GM19351 (cell line): ENCODE results near the gene NRIP1.

Experiments
- ATAC-seq: cut with Tn5 transposase; IDR thresholded peaks from one replicate; pipeline ENCODE4 v1.9.1; 2021; ENCODE audit warnings: mild to moderate bottlenecking, moderate library complexity; ENCODE audit not compliant: unreplicated experiment

Gene NRIP1

DNA sequence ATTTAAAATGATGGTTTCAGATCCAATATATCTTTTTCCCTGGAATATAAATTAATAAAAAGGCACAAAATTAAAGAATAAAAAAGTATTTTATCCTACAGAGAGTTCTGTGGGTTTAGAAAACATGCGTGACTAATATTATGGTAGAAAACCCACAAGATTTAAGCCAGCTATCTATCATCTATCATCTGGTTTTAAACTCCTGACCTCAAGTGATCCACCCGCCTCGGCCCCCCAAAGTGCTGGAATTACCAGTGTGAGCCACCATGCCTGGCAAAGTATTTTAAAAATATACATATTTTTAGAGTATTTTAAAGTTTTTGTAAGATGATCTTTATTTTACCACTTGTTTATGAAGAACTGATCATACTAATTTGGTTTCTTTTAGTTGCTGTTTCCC lies 79.5 kb downstream of the NRIP1 start:
- no peak for ATAC-seq

DNA sequence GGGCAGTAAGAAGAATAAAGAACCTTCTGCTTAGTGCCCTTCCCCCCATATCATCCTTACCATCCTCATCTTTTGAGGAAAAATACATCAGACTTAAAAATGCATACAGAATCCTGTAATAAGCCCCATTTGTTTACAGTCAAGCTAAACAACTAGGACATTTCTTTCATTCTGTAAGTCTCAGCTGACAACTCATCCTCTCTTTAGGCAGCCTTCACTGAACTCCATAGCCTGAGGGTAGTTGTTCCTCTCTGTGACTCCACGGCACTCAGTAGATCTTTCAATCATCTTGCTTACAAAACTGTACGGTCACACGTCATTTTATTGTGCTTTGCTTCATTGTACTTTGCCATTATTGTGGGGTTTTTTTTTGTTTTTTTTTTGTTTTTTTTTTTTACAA lies 82.5 kb downstream of the NRIP1 start:
- no peak for ATAC-seq

DNA sequence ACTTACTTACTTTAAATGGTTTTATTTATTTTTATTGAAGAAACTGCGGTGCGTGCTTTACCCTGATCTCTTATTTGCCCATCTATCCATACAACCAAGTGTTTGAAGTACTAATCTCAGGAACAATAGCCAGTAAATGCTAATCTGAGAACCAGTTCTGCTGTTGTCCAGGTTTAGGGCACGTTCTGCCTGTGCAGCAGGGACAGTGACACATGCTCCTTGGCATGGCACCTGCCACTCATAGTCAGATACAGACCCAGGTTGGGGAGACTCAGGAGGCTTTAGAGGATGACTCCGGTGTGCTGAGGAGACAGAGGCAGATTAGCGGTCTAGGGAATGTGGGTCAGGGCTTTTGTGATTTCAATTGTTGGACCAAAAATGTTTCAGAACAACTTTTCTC lies 83.6 kb downstream of the NRIP1 start:
- ATAC-seq = no peak

DNA sequence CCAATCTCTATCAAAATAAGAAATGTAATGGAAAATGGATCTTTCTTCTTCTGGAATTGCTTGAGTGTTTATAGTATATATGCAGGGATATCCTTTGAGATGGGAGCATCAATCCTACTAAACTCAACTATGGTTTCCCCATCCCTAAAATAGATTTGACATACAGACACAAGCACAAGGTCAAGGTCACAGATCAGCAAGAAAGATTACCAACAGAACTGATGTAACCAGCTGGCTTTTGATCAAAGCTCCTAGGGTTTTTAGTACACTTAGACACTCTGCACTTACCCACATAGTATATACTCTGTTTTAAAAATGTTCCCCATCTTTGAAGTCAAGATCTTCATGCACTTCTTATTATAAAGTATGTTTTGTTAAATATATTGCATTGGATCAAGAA lies 85.5 kb downstream of the NRIP1 start:
- ATAC-seq = no peak

DNA sequence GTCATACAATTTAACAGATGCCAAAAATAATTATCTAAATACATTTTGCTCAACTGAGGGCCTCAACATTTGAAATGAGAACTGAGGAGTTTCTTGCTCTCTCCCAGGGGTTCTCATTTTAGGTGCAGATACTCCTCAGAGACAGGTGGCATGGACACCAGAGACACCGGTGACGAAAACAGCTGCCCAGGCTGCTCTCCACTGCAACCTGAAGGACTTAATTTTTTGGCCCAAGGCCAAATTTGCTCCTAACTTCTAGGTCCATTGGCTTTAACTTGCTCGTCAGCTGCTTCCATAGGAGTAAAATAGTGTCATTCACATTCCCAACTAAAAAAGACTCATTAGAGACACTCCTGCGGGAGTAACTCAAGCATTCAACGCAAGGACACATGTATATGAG lies 87.0 kb downstream of the NRIP1 start:
- no peak for ATAC-seq

DNA sequence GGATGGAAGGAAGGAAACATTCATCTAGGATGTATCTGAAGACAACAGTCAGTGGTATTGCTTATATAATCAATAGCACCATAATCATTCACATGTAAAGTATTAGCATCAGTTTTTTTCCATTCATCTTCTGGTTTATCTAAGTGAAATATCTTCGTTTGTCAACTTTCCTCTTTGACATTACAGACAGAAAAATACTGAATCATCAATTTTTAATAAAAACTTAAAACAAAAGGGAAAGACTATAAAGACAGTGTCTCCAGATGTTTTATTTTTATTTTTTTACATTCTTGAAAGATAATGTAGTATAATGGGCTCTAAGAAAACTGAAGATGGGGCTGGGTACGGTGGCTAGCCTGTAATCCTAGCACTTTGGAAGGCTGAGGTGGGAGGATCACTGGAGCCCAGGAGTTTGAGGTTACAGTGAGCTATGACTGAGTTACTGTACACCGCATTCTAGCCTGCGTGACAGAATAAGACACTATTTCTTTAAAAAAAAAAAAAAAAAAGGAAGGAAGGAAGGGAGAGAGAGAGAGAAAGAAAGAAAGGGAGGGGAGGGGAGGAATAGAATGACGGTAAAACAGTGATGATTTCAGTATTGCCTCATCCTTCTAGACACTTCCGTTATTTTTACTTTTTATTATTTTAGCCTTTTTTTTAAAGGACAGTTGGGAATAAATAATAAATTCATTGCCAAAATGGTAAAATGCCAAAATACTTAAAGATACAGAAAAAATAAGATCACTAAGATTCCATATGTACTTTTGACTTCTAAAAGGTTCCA lies 89.5 kb downstream of the NRIP1 start:
- no peak for ATAC-seq

DNA sequence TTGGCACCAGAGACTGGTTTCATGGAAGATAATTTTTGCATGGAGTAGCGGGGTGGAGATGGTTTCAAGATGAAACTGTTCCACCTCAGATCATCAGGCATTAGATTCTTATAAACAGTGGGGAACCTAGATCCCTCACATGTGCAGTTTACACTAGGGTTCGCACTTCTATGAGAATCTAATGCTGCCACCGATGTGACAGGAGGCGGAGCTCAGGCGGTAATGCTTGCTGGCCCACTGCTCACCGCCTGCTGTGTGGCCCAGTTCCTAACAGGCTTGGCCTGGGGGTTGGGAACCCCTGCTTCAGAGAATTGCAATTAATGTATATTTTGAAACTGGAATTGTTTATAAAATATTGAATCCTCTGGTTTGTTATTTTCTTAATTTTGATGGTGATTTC lies 92.1 kb downstream of the NRIP1 start:
- ATAC-seq = no peak

DNA sequence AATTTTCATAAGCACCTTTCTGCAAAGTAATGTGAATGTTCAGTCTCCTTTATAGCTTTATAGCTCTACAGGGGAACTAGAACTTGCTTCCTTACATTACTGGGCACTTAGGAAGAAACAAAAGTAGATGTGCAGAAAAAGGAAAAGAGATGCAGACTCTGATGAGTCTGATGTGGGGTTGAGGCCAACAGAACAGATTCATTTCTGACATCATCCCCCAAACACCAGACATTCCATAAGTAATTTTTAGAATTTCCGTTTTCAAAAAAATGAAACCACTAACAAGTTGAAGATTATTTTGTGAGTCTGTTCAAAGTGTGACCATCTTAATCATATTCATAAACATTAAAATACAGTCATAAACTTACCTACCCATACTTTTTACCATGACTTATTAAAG lies 96.0 kb downstream of the NRIP1 start:
- ATAC-seq = no peak

DNA sequence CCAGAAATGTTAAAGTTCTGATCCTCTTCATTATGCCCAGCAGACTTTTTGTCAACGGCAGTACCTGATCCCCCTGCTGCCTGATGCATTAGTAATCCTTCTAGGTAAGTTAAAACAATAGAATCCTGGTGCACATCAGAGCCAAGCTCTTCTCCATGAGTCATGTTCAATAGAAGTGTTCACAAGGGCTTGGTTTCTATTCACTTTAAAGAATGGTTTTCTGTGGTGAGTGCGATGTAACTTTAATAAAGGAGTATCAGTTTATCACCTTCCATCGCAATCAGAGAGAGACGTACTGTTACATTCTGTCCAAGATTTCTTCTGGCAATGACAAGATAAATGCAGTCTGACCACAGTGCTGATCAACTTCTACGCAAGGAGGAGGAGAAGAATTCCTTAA lies 96.8 kb downstream of the NRIP1 start:
- ATAC-seq = no peak

DNA sequence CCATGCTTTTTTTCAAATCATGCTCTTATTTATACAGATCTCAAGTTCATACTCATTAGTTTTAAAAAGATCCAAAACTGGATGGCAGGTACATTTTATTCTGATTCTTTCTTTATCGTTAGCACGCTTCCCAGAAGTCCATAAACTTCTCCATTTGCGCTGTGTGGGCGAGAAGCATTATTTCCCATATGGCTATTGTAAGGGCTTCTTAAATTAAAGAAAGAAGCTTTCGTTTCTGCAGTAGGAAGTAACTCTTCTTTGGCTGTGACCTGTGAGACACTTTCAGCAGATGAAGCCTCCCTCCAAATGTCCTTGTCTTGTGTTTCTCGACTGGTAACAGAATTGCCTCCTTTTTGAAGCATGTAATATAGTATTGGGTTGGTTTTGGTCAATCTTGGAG lies 100.2 kb downstream of the NRIP1 start:
- no peak for ATAC-seq

DNA sequence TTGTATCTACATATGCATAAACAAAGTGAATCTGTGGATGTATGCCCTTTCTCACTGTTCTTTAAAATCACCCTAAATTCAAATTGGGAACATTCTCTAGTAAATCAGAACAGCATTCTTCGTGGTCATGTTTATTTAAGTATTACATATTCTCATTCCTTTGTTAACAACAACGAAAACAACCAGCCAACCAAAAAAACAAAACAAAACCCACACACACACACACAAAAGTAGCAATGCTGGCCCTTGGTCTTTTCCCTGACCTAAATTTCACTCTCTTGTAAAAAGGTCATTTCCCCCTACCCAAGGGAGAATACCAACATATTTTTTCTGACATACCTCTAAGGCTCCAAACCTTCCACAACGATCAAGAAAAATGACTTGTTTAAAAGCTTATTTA lies 102.6 kb downstream of the NRIP1 start:
- ATAC-seq = no peak

DNA sequence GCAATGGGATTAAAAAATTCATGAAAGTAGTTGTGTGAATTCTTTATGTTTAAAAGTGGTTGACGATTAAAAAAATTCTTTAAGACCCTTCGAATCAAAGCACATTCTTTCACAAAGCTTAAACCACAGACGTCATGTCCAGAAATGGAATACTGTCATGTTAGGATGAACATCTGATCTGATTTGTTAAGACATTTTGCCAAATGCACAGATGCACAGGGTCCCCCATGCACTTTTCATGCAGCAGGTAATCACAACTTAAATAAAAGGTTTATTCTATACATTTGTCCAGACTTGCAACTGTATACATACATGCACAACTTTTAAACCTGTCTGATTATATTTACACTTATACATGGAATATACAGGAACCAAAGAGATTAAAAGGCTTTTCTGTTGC lies 103.3 kb downstream of the NRIP1 start:
- ATAC-seq = no peak

DNA sequence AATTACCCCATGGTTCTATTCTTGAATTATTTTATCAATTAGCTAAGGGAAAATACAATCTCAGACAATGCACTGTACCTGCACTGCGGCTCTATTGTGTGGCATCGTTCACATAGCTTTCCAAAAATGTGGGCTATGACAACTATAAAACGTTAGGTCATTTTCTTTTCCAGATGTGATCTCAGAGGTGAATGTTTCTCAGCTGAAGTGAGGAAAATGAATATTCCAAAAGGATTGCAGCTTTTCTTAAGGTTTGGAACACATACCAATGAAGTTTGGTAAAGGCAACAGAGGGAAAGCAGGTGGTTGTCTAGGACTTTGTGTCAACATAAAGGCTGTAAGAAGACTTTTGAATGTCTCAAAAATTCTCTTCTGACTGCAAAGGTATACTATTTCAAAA lies 105.5 kb downstream of the NRIP1 start:
- ATAC-seq = no peak

DNA sequence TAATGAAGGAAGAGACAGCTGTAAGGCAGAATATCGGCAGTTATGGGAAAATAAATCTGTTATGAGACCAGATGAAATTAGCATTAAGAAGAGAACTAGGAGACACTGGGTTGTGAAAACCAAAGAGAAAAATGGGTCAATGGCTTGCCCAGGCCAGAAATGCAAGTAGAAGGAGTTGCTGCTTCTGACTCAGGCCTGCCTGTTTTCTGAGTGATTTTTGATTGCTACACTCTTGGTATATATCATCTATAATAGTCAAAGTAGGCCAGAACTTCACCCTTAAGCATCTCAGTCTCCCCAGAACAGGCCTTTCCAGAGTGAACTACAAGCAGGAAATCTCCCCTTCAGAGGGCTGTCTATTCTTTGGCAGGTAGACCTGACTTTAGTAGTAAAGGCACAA lies 107.0 kb downstream of the NRIP1 start:
- no peak for ATAC-seq

DNA sequence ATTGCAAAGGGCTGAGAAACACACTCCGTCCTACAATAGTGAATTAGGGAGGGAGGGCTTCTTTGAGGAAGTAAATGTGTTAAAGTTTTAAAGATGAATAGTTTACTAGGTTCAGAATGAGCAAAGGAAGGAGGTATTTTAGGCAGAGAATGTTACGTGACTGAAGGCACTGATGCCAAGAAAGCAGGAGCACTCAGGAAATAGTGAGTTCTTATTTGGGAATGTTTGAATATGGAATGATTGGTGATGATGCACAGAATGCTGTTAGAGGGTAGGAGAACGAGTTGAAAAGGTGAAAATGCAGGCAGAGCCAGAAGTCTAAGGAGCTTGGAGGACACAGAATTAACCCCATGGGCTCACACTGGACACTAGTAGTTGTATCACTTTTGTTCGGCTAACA lies 108.0 kb downstream of the NRIP1 start:
- ATAC-seq = no peak

DNA sequence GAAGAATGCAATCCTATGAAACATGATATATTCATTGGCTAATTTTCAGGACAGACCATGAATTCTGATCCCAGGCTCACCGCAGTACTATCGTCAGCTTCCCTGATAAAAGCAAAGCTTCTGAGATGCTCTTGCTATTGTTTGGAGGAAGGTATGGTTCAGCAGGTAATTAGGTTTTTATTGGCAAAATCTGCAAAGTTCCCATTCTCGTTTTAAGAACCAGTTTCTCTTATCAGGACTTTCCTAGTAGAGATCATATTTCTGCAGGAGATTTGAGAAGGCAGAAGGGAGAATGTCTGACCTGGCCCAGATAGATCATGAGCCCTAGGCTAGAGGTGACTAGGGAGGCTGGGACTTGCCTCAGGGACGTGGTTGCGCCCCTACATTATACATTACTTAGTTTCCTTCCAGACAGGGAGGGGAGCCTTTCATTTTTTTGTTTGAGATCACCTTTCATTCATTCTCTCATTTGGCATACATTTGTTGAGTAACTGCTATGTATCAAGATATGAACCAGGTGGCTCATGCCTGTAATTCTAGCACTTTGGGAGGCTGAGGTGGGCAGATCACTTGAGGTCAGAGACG lies 108.8 kb downstream of the NRIP1 start:
- no peak for ATAC-seq

DNA sequence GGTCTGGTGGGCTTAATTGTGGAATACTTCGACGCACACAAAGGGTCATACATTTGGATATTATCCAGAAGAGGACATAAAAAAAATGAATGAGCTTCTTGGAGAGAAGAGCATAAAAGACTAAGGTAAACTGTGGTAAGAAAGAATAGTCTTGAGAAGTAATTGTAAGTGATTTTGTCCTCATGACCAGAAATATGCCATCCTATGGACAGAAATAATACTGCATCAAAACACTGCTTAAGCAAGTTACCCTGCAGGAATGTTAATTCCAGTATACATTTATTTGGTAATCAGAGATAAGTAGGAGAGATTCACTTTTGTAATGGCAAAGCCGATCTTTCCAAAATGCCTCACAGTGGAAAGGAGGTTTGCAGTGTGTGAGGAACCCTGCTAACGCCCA lies 111.9 kb downstream of the NRIP1 start:
- no peak for ATAC-seq

DNA sequence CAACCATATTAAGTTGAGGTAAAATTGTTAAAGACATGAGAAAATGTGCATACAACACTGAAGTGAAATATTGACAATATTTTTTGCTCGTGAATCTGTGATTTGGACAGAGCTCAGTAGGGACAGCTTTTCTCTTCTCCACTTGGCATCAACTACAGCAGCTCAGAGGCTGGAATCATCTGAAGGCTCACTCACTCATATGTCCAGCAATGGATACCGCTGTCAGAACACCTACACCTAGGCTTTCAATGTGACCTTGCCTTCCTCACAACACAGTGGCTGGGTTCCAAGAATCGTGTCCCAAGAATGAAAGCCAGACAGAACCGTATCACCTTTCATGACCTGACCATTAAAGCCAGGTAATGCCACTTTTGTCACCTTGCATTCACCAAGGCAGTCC lies 115.2 kb downstream of the NRIP1 start:
- ATAC-seq = no peak

DNA sequence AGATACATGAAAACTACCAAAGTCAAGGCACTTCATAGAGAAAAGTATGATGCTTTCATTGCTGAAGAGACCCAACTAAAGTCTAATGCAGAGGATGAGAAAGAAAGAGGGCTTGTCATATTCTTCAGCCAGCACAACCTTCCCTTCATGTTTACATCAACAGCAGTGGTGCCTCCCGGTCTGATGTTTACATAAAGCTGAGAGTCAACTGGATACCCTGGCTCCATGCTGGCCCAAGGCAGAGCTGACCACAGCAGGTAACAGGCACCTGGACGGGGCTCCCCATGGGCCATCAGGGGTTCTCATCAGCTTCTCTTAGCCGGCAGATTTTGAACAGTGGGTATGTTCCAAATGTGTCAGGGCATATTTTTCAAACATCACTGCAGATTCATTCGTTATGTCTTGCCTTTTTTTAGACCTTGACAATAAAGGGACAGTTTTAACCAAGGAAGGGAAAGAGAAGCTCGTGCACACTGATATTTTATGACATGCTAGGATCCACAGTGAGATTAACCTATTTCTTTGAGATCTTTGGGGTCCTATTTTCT lies 117.1 kb downstream of the NRIP1 start:
- ATAC-seq = no peak

DNA sequence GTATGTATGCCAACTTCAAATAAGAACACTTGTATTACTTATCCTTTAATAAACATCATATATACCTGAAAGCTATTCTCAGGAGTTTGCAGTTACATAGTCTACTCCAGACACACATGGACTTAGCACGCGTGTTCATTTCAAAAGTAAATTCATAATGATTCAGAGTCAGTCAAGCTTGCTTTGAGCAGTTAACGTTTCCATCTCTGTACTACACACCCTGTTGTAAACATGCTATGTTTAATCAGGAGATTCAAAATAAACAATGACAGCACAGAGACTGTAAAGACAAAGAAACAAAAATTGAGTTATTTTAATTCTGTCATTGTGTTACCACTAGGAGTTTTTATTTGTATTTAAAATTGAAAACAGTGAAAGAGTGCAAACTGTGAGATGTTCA lies 119.6 kb downstream of the NRIP1 start:
- ATAC-seq = no peak

DNA sequence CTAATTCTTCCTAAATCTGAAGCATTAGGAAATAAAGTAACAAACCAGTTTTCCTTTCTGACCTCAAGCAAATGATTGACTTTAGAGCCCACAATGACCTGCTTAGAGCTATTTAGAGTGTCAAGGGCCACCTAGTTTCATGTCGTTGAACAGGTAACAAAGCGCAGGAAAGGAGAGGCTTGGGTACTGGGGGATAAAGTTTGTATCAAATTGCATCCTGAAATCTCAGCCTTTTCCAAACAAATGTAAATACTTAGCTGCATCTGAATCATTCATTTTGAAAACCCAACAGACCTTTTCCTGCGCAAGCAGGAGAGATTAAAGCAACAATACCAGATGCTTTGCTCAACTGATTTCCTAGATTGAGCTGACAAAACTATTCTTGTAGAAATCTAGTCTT lies 121.2 kb downstream of the NRIP1 start:
- no peak for ATAC-seq

DNA sequence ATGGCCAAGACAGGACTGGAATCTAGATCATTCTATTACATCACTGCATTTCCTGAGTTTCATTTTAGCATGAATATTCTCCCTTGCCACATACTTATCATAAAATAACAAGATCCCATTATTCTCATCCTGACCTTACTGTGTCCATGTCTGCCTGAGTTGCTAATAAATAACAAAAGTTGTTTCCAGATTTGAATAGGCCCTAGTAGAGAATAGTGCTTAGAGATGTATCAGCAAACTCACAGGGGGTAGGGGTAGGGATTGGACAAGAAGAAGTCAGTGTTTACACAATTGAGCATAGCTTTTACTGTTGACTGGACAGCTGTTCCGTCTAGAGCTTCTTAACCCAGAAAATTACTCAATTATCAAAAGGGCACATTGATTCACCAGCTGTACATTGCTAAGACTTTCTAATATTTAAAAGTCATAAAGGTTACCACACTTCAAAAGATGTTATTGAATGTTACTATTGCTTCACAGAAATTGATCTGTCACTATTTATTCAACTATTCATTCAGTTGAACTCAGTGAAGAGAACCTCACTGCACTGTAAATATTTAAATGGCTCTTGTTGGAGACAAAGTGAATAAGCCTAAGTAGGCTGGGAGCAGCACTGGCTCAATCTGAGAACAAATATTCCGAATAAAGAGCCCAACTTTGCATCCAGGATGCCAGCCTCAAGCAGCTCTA lies 121.9 kb downstream of the NRIP1 start:
- ATAC-seq = no peak
